ENCODE data around the gene TMEM117.

DNA sequence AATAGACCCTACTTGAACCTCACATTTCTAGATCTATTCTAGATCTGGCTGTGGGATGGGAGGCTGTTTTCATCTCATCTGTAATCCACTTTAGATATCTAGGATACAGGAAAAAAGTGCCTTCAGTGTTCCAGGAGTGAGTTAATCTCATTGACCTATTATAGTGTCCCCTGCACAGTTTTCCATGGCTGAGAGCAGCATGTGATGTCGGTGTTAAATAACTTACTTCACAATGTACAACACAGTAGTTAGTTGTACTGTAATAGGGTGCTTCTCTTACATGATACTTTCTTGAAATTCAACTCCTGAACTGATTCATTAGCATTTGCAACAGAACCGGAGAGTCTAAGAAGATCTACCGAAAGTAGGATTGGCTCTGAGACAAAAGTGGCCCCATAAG lies 62.6 kb downstream of the TMEM117 start:
- TF ChIP-seq, protein P1, sequence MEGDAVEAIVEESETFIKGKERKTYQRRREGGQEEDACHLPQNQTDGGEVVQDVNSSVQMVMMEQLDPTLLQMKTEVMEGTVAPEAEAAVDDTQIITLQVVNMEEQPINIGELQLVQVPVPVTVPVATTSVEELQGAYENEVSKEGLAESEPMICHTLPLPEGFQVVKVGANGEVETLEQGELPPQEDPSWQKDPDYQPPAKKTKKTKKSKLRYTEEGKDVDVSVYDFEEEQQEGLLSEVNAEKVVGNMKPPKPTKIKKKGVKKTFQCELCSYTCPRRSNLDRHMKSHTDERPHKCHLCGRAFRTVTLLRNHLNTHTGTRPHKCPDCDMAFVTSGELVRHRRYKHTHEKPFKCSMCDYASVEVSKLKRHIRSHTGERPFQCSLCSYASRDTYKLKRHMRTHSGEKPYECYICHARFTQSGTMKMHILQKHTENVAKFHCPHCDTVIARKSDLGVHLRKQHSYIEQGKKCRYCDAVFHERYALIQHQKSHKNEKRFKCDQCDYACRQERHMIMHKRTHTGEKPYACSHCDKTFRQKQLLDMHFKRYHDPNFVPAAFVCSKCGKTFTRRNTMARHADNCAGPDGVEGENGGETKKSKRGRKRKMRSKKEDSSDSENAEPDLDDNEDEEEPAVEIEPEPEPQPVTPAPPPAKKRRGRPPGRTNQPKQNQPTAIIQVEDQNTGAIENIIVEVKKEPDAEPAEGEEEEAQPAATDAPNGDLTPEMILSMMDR (IDR thresholded peaks at IDR 0.05; ENCODE audit: low read depth, low read length, poor library complexity, severe bottlenecking): no peak
- TF ChIP-seq EZH2phosphoT487 (IDR thresholded peaks at IDR 0.05; ENCODE audit: borderline replicate concordance, low read length): no peak
